Loucy (cell line): Measurements from ENCODE around the gene DACT1.

Experiments
- EZH2phosphoT487 ChIP-seq: fragments of 200-600 bp; IDR thresholded peaks from 2 replicates; pipeline ENCODE4 v1.6.1; 2018; ENCODE audit warnings: antibody characterized with exemption, mild to moderate bottlenecking, moderate library complexity, borderline replicate concordance
- TF ChIP-seq, protein P1 (sequence below): fragments of 200-600 bp; sonication (generic); conservative IDR thresholded peaks from 2 replicates; pipeline ENCODE4 v1.5.1; 2014; ENCODE audit warnings: mild to moderate bottlenecking, antibody characterized with exemption, low read length

DNA sequence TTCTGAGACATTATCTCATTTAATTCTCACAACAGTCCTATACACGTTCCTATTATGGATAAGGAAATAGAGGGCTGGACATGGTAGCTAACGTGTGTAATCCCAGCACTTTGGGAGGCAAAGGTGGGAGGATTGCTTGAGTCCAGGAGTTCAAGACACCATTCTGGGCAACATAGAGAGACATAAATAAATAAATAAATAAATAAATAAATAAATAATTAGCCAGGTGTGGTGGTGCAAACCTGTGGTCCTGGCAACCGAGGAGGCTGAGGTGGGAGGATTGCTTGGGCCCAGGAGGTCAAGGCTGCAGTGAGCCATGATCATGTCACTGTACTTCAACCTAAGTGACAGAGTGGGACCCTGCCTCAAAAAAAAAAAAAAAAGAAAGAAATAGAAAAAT is 22.6 kb downstream of the DACT1 start:
- TF ChIP-seq, protein P1, sequence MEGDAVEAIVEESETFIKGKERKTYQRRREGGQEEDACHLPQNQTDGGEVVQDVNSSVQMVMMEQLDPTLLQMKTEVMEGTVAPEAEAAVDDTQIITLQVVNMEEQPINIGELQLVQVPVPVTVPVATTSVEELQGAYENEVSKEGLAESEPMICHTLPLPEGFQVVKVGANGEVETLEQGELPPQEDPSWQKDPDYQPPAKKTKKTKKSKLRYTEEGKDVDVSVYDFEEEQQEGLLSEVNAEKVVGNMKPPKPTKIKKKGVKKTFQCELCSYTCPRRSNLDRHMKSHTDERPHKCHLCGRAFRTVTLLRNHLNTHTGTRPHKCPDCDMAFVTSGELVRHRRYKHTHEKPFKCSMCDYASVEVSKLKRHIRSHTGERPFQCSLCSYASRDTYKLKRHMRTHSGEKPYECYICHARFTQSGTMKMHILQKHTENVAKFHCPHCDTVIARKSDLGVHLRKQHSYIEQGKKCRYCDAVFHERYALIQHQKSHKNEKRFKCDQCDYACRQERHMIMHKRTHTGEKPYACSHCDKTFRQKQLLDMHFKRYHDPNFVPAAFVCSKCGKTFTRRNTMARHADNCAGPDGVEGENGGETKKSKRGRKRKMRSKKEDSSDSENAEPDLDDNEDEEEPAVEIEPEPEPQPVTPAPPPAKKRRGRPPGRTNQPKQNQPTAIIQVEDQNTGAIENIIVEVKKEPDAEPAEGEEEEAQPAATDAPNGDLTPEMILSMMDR: no peak
- TF ChIP-seq EZH2phosphoT487: no peak
